SK-N-MC (cell line): ENCODE data around the gene GATAD2A.

Experiments
- EZH2 ChIP-seq: fragments of 200-600 bp; sonication (generic); IDR thresholded peaks from one replicate; pipeline ENCODE4 v1.6.1; 2017; ENCODE audit warnings: antibody characterized with exemption
- POLR2AphosphoS5 ChIP-seq: IDR thresholded peaks from 2 replicates; pipeline ENCODE4 v1.6.1; 2012; ENCODE audit warnings: mild to moderate bottlenecking, low read depth, low read length, borderline replicate concordance

- TF ChIP-seq EZH2 (no peak), POLR2AphosphoS5 (no peak)
Measured at GRCh38 chr19:19466201-19466600, 60.7 kb downstream of the GATAD2A start.
